Anterior cingulate cortex (tissue), 58 donors: ENCODE results near the gene FAM162A.
"Not testable (repeated sequence)": the region's sequence is repeated elsewhere in the genome, so short reads cannot be mapped to it uniquely, and the experiment has no call there.

ENCODE experiments used
- DNase-seq, 58 donors: peaks; one replicate each; lab custom pipeline; 2025; lab: John Stamatoyannopoulos, UW

The FAM162A gene

GRCh38 chr3:122383771-122384697 lies at the start of gene FAM162A:
FAM162A (plus strand) TSS chr3:122384182; CDS start chr3:122384266, 84 bp downstream.
- peak; percentile 51 to 95 (median 90) for DNase-seq

GRCh38 chr3:122342803-122343202 lies 41.2 kb upstream of the FAM162A start:
- no peak for DNase-seq

- DNase-seq: no peak
These were observed 40.3 kb upstream of the FAM162A start for GRCh38 chr3:122343654-122344053.

GRCh38 chr3:122349171-122349570 lies 34.8 kb upstream of the FAM162A start:
- no peak for DNase-seq

- no peak for DNase-seq
These were observed 33.1 kb upstream of the FAM162A start for GRCh38 chr3:122350814-122351418.

GRCh38 chr3:122351612-122352011 lies 32.4 kb upstream of the FAM162A start:
- no peak for DNase-seq

- no peak for DNase-seq
These were observed 30.8 kb upstream of the FAM162A start for GRCh38 chr3:122353215-122353614.

GRCh38 chr3:122353893-122354401 lies 30.0 kb upstream of the FAM162A start:
- DNase-seq: no peak

GRCh38 chr3:122355612-122356011 lies 28.4 kb upstream of the FAM162A start:
- no peak for DNase-seq

GRCh38 chr3:122356402-122356801 lies 27.6 kb upstream of the FAM162A start:
- peak in 6 of 58 donors; percentile 2 to 12 (median 4) for DNase-seq

- DNase-seq: no peak
These were observed 25.9 kb upstream of the FAM162A start for GRCh38 chr3:122357828-122358702.

- DNase-seq: no peak
These were observed 25.3 kb upstream of the FAM162A start for GRCh38 chr3:122358703-122359032.

GRCh38 chr3:122362026-122362425 lies 22.0 kb upstream of the FAM162A start:
- DNase-seq: no peak

- DNase-seq: no peak
These were observed 19.5 kb upstream of the FAM162A start for GRCh38 chr3:122364490-122364889.

- DNase-seq: no peak
These were observed 18.9 kb upstream of the FAM162A start for GRCh38 chr3:122365073-122365472.

GRCh38 chr3:122365582-122366378 lies 18.2 kb upstream of the FAM162A start:
- not testable (repeated sequence) for DNase-seq

GRCh38 chr3:122366379-122366749 lies 17.6 kb upstream of the FAM162A start:
- DNase-seq: no peak

GRCh38 chr3:122374034-122374433 lies 9.9 kb upstream of the FAM162A start:
- DNase-seq: no peak

GRCh38 chr3:122377975-122378374 lies 6.0 kb upstream of the FAM162A start:
- DNase-seq: no peak
